Activated CD8-positive, alpha-beta memory T cell treated with anti-CD3 and anti-CD28 coated beads for 24 hours (primary cell): ENCODE results near the gene SHROOM1.

ENCODE experiments used
- DNase-seq: peaks from one replicate; pipeline ENCODE4 v3.0.0-alpha.2; 2020

Gene SHROOM1

DNA sequence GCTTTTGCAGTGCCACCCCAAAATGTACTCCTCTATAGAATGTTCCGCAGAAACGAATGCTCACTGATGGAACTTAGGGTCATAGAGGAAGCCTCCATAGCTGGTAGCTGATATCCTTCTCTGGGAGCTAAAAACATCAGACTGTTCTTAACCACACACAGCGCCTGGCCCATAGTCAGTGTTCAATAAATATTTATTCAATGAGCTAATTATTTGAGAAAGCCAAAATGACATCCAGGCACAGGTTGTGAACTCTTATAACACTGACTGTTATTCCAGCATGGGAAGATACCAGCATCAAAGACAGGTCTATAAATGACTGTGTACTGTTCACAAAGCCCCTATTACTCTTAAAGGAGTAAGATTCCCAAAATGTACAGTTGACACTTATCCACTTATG is 22.9 kb upstream of the SHROOM1 start:
- no peak for DNase-seq

DNA sequence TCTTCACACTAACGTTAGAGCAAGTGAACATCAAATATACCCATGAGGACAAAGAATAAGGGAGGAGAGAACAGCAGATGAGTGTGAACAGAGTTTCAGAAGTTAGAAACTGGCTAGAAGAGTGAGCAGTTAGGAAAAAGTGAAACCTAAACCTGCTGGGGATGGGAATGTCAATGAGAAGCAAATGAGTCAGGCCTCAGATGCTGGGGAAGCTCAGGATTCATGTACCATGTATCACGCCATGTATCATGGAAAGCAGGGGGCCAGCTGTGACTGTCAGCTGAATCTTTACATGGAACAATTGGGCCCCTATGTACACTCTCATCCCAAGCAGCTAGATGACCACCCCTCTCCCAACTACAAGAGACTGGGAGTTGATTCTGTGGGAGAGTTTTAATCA is 19.6 kb upstream of the SHROOM1 start:
- no peak for DNase-seq

- DNase-seq: no peak
Observed at GRCh38 chr5:132849347-132849746, 18.9 kb upstream of the SHROOM1 start.

- DNase-seq: no peak
Observed at GRCh38 chr5:132848270-132848669, 17.8 kb upstream of the SHROOM1 start.

GRCh38 chr5:132841305-132841704 is 10.9 kb upstream of the SHROOM1 start:
- no peak for DNase-seq

GRCh38 chr5:132840896-132841295 is 10.4 kb upstream of the SHROOM1 start:
- no peak for DNase-seq

DNA sequence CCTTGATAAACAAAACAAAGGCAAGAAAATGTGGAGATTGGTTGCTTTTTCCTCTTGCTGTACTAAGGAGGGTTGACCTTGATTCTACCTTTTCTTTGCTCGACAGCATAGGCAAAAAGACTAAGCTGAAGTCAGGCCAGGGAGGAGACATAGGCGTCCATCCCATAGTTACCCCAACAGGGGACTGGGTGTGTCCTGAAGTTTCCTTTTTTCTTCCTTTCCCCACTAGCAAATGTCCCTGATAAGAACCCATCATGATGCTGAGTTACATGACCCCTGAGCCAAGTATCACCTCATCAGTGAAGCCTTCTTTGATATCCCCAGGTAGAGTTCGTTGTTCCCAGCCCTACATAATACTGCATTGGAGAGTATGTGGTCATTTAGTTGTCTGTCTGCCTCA is 9.9 kb upstream of the SHROOM1 start:
- DNase-seq: no peak

DNA sequence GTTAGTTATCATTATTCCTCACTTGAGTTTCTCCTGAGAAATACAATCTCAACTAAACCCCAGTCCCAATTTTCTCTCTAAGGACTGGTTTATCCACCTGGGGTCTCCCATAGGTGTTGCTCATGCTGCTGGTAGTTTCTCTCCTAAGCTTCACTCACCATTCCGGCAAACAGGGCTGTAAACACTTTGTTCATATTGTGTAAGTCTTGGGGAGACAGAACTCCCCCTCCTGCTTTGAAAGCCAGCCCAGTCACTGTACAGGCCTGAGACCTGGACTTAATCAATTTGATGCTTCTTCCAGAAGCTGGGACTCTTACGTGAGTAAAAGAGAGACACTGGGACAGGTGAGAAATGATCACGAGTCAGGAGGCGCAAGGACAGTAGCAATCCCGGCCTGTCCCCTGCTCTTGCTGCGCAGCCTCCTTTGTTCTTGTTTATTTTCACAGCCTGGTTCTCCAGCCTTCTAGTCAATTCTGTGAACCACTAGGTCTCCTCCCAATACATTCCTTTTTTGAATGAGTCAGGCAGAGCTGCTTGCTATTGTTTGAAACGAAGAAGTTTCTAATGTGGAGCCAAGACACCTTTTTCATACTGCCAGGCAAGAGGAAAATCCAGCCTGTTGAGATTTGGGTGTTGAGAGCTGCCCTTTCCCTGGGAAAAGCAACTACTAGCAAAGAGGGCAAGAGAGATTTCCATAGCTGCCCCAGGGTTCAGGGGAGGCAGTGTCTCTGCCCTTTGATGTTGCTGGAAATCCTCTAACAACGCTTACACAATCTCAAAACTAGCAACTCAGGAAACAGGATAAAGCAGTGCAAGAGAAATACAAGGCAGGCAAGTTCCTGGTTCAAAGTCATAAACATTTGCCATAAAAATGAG is 9.2 kb upstream of the SHROOM1 start:
- no peak for DNase-seq

DNA sequence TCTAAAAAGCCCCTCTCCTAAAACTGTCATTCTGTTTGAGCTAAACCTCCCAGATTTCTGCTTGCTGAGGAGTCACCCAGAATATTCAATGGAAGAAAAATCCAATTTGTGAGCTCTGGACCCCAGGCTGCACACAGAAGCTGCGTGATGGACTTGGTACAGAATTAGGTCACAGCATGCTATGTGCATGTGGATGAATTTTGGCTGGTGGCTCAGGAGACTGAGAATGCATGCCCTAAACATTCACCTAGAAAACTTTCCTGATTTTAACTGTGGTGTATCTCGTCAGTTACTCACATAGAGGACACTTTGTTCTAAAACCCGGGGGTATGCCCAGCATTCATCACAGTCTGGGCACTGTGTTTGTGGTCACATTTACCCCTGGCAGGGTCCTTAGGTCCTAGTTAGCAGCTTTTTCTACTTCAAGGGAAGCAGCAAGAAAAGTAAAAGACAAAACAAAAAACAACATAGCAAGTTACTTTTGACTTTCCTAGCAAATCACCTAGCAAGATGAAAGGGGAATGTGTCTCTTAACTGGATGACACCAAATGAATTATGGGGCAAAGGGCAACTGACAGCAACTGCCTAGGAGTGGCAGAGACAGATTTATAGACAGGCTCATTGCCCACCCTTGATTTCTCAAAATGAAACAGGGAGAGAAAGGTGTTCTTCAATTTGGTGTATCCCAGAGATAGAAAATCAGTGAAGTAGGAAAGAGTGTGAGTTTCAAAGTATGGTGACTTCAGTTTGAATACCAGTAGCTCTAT is 8.3 kb upstream of the SHROOM1 start:
- no peak for DNase-seq

- no peak for DNase-seq
Observed at GRCh38 chr5:132837868-132838267, 7.4 kb upstream of the SHROOM1 start.

GRCh38 chr5:132836852-132837251 is 6.4 kb upstream of the SHROOM1 start:
- DNase-seq: no peak

DNA sequence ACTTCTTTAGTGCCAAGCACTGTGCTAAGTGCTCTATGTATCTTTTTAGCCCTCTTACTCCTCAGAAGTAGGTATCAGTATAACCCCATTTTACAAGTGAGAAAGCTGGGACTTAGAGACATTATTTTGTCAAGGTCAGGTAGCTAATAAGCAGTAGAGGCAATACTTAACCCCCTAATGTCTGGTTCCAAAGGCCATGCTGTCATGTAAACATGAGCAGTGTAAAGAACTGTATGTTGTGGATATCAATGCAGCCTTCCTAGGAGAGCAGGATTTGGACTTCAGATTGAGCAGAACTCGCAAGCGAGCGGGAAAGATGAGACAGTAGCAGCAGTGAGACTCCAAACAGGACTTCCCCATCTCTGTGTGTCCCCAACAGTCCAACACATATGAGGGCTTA is 3.6 kb upstream of the SHROOM1 start:
- no peak for DNase-seq

GRCh38 chr5:132832612-132833011 is 2.2 kb upstream of the SHROOM1 start:
- DNase-seq: no peak

DNA sequence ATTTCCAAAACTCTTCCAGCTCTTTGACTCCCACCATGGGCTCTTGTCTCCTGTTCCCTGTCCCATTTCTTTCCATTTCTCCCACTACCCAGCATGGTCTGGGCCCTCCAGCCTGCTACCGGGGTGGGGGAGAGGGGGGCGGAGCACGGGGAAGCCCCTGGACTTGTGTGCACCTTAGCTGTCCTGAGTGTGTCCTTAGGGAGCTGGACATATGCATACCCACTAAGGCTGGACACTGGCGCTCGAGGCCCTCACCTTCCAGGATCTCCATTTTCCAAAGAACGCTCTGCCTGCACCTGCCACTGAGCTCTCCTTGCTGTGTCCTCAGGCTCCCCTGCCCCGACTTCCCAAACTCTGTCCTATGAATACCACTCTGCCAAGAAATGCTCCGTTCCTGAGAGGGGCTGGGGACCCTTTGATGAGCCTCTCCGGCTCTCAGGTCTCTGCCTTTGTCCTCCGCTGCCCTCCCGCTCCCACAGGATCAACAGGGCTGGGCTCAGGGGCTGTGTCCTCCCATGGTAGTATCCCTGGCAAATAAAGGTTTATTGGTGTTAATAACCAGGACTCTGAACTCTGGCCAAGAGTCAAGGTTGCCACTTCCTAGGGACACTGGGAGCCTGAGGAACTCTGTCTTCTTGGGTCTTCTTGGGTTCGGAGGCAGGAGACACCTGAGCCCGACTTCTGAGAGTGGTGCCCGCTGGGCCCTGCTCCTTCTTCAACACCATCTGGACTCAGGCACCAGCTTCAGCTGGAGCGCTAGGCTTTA is 831 bp upstream of the SHROOM1 start:
- no peak for DNase-seq

GRCh38 chr5:132829742-132830435 is 558 bp downstream of the SHROOM1 start:
- peak; percentile 88 for DNase-seq

DNA sequence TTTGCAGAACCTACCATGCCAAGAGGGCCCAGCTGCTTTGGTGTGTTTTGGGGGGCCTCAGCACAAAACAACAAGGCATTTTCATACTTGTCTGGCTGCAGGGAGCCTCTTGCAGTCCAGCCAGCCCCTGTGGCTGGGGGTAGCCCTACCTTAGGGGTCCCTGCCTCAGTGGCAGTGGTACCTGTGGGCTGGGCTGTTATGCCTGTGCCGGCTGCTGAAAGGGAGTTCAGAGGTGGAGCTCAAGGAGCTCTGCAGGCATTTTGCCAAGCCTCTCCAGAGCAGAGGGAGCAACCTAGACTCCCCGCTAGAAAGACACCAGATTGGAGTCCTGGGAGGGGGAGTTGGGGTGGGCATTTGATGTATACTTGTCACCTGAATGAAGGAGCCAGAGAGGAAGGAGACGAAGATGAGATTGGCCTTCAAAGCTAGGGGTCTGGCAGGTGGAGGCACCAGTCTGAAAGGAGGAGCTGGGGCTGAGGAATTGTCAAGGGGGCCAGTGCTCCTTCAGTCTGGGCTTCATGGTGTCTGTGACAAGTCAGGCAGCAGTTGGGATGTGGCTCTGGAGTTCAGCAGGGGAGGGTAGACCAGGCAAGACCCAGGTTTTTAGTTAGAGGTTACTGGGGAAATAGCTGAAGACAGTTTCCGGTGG is 1.5 kb downstream of the SHROOM1 start:
- no peak for DNase-seq

GRCh38 chr5:132827943-132828673 is 2.3 kb downstream of the SHROOM1 start:
- no peak for DNase-seq

- DNase-seq: no peak
Observed at GRCh38 chr5:132826424-132827082, 3.9 kb downstream of the SHROOM1 start.

DNA sequence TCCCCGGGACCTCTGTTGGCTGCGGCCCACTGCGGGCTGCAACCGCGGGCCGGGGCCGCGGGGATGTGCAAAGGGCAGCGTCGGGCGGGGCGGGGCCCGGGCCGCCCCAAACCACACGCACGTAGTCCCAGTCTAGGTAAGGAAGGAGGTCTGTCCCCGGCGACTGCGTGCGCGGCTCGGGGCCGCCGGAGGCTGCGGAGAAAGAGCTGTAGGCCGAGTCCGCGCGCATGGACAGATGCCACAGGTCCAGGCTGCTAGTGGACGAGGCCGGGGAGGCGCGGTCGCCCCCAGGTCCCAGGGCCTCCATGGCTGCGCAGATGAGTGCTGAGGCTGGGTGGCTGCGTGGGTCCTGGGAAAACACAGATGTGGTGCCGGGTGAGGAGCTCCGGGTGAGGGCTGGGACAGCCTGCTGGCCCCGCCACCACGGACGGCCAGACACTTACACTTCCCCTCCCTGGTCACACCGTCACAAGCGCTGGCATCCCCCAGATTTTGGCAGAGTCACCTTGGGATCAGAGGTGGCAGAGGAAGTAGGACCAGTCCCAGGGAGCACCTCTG is 4.5 kb downstream of the SHROOM1 start:
- no peak for DNase-seq

DNA sequence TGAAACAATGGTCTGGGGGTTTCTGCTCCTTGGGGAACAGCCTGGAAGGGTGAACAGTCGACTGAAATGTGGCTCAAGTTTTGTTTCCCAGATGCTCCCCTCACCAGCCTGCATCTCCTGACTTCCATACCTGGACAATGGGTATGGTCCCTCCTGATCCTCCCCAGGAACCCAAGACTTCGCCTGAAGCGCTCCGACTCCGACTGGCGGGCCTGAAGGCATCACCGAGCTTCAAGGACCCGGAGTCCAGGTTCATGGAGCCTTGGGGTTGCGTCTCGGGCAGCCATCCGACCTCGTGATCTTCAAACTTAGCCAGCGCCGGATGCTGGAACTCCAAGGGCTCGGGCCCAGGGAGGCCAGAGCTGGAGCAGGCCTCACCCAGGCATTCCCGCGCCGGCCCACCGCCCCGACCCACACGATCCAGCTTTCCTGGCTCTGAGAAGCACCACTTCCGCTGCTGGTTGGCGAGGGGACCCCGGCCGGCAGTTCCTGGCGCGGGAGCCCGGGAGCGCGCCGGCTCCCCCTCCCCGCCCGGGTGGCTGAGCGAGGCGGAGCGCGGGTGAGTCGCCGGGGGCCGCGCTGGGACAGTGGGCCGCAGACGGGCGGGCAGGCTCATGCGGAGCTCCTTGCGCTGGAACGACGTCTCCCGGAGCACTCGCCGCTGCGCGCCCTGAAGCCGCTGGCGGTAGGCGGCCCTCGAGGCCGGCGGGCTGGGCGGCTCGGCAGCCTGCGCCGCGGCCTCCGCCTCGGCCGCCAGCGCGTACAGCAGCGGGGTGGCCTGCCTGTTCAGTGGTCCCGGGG is 5.2 kb downstream of the SHROOM1 start:
- no peak for DNase-seq
